Hematopoietic multipotent progenitor cell treated with erythropoietin and hydrocortisone succinate and interleukin-3 and kit ligand, for 6 days (in vitro differentiated cells): ENCODE measurements around the gene SH2D3C.

Source experiments
- DNase-seq: peaks from one replicate; pipeline ENCODE4 v3.0.0-alpha.2; 2015

The SH2D3C gene

DNA sequence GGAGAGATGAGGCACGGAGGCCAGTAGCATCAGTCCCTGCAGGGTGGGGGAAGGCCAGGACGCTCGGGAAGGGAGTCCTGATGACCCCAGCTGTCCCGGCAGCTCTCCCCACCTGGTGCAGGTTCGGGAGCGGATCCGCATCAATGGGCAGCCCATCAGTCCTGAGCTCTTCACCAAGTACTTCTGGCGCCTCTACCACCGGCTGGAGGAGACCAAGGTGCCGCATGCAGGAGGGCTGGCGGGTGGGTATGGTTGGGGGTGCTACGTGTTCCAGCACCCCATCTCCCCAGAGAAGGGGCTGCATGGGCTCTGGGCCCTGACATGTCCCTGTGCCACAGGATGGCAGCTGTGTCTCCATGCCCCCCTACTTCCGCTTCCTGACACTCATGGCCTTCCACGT is 28.4 kb upstream of the SH2D3C start:
- DNase-seq: no peak

DNA sequence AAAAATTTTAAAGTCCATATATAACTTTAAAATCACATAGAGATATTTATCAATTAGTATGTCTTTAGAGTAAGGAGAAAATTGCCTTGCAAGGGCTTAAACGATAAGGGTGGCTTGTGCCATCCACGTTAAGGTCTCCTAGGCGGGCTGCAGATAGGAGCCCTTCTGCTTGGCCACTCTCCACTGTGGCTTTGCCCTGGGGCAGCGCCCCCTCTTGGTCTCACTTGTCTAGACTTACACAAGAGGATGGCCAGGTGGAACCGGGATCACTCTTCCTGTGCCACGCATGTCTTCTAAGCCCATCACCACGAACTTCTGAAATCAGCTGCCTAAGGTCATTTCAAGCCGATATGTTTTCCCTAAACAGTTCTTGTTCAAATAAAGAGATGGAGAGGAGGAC is 27.2 kb upstream of the SH2D3C start:
- peak; percentile 77 for DNase-seq

DNA sequence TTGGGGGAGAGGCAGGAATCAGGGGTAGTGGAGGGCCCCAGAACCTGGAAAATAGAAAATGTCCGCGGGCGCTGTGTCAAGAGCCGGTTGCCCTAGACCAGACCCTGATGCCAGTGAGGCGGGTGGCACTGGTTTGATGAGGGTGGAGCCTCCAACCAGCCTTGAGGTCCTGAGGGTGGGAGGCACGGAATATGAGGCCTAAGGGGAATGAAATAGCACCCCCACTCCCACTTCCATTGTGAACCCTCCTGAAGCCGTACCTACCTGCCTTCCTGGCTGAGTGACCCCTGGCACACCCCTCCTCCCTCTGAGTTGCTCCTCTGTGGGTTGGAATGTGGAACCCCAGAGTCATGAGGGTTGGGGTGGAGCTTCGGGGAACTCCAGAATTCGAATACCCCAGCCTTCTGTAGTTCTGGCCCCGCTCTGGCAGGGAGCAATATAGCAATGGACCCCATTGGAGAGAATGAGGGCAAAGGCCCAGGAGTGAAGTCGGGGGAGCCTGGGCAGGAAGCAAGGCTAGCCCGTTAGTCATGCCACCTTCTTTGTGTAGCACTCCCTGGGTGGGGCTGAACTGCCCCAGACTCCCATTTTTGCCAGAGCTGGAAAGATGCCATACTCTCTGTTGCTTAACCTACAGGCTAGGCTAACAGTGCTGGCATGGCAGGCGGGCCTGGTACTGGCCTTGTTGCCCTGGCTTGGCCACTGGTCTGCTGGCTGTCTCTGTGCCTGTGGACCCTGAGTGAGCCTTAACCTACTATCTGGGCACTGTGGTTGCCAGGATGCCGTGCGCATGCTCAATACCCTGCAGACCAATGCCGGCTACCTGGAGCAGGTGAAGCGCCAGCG is 25.3 kb upstream of the SH2D3C start:
- peak; percentile 73 for DNase-seq

DNA sequence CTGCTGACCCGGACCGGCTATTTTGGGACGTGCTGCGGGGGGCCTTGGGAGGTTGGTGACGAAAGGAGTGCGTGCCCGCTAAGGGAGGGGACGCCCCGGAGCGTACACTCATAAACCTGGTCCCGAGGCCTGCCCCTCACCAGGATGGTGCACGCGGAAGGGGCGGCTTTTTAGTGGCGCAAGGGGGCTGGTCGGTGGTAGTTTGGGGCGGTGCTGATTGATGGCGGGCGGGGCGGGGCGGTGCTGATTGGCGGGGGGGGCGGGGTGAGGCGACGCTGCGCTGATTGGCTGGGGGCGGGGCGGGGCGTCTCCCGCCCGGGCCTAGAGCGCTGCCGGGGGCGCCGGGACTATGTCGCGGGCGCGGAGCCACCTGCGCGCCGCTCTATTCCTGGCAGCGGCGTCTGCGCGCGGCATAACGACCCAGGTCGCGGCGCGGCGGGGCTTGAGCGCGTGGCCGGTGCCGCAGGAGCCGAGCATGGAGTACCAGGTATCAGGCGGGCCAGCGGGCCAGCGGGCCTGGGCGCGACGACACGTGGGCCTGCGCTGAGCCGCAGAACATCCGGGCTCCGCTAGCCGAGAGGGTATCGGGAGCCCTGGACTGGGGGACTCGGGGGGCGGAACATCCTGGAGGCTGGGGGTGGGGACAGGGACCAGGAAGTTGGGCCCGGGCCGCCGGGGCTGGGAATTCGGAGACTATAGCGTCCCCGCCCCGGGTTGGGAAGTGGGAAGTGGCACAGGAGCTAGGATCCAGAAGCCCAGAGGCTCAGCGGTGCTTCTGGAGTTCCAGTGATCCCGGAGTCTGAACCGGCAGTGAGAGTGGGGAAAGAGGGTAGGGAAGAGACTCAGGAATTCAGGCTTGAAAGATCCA is 24.3 kb upstream of the SH2D3C start, which contains the start of gene FPGS:
Gene FPGS, plus strand, starts transcription at position 307 of the 868 bp plus-strand sequence. Its CDS starts 43 bp downstream, at position 350.
- DNase-seq: peak; percentile 94

DNA sequence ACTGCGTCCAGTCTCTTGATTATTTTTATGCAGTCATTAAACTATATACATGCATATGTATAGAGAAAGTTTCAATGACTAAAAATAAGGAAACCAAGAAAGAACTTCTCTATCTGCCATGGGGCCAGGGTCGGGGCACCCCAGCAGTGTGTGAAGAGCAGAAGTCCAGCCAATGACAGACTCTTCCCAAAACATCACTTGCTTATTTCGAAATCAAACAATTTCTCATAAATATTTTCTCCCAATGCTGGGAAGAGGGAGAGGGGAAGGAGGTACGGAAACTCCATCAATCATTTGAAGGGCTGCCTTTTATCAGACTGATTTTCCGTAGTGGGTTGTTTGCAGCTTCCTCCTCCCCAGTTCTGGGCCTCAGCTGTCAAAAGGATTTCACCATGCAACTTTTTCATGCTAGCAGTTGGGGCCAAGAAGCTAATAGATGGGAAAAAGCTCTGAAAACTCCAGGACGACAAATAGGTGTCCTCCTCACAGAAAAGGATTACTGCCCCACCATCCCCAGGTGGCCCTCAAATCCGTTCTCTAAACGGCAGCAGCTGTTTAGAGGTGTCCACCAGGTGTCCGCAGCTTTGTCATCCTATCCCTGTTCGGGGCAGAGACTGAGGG is 23.6 kb upstream of the SH2D3C start:
- peak; percentile 46 for DNase-seq

DNA sequence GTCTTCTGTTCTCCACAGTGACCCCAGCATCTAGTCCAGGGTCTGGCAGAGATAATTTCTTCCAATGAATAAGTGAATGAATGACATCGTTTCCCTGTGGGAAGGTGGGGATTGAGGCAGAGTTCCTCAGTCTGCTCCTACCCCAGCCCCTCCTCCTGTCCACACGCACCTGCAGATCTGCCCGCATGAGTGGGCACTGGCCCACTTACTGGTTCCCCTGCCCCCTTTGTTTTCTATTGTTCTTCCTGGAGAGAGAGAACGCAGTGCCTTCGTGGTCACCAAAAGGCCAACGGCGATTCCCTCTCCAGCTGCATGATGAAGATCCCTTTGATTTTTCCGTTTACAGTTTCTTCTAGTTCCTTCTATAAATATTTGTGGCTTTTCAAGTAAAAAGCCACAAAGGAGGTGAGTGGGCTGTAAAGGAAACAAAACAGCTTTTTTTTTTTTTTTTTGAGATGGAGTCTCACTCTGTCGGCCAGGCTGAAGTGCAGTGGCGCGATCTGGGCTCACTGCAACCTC is 18.4 kb upstream of the SH2D3C start:
- DNase-seq: peak; percentile 51

DNA sequence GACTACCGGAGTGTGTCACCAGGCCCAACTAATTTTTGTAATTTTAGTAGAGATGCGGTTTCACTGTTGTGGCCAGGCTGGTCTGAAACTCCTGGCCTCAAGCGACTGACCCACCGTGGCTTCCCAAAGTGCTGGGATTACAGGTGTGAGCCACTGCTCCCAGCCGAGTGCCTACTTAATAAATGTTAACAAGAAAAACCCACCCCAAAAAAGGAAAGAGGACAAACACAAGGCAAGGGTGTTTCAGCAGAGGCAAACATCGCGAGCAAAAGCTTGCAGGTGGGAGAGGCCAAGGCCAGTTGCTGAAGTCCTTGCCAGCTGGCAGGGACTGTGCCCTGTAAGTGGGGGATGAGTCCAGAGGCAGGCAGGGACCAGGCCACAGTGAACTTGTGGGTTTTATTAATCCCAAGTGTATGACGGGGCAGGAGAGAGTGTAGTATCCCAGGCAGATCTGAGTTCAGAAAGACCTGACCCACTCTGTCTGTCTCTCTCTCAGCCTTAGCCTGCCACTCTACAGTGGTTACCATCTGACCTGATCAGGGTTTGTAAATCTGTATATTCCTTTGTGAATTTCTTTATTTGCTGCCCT is 17.9 kb upstream of the SH2D3C start:
- peak; percentile 33 for DNase-seq

DNA sequence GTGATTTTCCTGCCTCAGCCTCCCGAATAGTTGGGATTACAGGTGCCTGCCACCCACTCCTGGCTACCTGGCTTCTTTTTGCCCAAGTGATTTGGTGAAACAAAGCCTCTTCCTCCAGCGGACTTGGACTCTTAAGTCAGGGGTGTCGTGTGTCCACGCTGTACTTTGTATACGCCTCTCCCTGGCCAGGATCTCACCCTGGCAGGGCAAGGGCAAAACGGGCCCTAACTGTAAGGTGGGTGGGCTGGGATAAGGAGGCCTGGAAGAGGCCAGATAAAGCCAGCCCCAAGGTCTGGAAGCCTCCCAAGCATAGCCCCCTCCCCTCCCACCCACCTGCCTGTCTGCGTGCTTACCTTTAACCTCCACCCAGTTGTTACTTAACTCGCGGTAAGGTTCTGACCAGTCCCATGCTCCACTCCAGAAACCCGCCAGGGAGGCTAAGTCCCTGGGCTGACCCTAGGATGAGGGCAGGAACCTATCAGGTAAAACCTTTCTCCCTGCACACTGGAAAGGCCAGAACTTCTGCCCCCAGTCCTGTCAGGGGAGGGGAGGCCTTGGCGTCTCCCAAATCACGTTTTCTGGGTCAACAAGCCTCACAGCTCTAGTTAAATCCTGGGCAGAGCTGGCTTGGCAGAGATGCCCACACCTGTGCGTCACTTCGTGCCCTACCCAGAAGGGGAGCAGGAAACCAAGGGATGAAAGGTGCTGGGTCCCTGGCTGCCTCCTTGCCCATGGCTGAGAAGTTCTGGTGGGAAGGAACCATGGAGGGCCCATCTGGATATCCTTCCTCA is 15.7 kb upstream of the SH2D3C start:
- no peak for DNase-seq

DNA sequence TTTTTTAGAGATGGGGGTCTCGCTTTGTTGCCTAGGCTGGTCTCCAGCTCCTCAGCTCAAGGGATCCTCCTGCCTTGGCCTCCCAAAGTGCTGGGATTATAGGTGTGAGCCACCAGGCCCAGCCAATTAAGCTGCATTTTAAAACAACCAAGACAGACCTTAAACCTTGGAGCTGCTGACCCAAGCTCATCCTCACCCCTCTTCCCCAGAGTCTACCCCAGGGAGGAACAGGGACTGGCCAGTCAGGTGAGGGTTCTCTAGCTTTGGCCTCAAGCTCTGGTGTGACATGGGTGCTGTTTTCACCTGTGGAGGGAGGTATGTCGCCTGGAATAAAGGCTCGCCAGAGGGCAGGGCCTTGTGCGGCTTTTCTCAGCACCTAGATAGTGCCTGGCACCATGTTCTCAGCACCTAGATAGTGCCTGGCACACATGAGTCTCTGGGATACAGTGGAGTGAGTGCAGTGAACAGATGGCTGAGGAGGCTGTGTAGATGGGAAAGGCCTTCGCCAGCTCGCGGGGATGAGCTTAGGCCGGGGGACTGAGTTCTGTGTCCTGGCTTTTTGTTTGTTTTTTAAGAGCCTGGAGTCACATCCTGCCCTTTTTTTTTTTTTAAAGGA is 14.7 kb upstream of the SH2D3C start:
- no peak for DNase-seq

DNA sequence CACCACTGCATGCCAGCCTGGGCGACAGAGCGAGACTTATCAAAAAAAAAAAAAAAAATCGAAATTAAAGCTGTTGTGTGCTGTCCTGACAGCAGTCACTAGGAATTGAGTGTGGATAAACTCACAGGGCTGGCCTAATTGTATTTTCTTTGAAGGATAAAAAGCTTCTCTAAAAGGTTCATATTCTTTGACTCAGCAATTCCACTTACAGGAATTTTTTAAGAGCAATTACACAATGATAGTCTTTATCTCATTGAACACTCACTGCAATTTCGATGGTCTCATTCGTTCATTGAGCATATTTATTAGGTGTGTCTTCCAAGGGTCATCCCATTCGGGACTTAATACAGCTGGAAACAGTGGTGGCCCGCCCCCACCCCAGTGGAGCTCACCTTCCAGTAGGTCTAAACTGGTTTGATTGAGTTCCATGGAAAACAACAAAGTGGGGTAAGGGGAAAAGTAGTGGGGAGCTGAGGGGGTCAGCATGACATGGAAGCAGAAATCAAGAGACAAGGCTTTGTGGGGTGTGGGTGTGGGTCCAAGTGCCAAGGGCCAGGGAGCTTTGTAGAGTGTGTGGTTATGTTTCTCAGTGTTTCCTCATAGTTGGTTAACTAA is 14.1 kb upstream of the SH2D3C start:
- peak; percentile 22 for DNase-seq

DNA sequence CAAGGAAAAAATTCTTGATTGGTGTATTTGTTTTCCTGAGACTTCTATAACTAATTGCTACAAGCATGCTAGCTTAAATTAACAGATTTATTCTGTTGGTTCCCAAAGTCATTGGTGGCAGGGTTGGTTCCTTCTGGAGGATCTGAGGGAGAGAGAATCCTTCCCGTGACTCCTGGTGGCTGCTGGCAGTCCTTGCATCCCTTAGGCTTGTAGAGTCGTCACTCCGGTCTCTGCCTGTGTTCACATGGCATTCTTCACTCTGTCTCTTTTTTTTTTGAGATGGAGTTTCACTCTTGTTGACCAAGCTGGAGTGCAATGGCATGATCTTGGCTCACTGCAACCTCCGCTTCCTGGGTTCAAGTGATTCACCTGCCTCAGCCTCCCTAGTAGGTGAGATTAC is 12.6 kb upstream of the SH2D3C start:
- DNase-seq: no peak

DNA sequence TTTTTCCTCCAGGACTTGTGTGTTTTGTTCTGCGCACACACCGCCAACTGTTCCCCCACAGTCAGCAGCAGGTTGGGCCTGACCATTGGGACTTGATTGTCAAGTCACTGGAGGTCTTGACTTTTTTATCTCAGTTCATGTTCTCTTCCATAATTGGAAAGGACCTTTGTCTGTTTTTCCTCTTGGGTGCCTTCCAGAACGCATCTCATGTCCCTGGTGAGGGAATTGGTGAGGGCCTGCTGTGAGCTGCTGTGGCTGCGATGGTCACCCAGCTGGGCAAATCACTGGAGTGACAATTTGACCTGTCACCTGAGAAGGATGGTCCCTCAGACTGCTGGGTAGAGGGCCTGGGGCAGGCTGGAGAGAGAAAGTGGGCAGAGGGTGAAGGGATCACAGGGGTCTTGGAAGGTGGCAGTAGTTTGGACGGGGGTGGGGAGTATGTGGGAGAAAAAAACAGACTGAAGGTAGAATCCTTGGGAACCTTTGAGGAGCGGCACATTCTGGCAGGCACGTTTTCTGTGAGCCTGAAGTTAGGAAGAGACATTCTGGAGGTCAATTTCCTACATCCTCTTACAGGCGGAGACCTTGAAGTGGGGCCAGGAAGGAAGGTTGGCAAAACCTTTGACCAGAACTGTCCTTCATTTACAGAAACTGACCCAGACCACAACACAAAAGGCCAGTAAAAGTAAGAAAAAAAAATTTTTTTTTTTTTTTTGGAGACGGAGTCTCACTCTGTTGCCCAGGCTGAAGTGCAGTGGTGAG is 11.8 kb upstream of the SH2D3C start:
- no peak for DNase-seq

DNA sequence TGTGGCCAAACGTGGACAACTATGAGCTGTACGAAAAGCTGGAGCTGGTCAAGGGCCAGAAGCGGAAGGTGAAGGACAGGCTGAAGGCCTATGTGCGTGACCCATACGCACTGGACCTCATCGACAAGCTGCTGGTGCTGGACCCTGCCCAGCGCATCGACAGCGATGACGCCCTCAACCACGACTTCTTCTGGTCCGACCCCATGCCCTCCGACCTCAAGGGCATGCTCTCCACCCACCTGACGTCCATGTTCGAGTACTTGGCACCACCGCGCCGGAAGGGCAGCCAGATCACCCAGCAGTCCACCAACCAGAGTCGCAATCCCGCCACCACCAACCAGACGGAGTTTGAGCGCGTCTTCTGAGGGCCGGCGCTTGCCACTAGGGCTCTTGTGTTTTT is 10.7 kb upstream of the SH2D3C start:
- DNase-seq: no peak

DNA sequence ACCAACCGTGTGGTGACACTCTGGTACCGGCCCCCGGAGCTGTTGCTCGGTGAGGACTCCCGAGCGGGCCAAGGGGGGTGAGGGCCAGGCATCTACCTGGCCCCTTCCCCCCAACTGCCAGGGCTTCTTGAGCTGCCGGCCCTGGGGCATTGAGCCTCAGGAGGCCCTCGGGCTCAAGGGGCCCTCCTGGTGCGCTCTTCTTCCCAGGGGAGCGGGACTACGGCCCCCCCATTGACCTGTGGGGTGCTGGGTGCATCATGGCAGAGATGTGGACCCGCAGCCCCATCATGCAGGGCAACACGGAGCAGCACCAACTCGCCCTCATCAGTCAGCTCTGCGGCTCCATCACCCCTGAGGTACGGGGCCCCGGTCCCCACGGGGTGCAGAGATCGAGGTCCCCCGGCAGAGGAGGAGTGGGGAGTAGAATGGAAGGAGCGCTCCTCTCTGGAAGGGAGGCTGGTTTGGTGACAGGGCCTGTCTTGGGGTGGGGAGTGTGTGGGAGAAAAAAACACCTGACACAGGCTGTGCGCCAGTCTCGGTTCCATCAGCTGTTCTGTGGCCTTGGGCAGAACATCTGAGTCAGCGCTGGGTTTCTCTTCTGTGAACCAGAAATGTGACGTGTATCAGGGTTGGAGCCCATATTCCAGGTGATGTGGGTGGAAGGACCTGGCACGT is 10.0 kb upstream of the SH2D3C start:
- DNase-seq: no peak

DNA sequence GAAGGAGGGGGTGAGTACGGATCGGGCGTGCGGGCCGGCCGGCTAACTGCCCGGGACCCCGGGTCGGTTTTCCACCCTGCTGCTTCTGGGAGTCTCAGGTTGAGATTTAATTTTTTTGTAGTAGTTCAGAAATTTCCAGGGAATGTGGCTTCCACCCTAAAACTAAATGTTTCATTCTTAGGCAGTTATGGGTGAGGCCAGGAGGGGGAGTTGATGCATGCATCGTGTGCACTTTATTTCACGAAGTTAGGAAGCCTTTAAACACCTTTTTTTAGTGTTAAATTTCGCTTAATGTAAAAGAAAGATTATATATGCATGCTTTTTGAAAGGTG is 8.3 kb upstream of the SH2D3C start:
- DNase-seq: peak; percentile 58

DNA sequence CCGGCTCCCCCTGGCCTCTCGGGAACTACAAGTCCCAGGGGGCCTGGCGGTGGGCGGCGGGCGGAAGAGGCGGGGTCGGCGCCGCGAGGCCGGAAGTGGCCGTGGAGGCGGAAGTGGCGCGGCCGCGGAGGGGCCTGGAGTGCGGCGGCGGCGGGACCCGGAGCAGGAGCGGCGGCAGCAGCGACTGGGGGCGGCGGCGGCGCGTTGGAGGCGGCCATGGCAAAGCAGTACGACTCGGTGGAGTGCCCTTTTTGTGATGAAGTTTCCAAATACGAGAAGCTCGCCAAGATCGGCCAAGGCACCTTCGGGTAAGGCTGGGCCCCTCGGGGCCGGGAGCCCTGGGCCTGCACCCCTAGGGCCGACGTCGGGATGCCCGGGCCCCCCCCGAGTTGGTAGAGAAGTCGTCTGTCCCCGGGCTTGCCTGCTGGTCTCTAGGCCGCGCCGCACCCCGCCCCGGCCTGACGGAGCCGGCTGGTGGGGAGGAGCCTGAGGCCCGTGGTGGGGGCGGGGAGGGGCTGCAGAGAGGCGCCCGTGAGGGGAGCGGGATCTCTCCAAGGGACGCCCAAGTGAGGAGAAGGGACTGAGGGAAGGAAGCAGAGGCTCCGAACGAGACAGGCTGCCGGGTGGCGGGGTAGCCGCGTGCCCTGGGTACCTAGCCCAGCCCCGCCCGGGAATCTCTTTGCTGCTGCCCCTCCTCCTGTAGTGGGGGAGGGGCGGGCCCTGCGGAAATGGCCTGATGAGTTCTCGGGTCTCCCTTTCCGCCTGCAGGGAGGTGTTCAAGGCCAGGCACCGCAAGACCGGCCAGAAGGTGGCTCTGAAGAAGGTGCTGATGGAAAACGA is 7.7 kb upstream of the SH2D3C start, which contains the start of gene CDK9:
Gene CDK9, plus strand, starts transcription at position 102 of the 840 bp plus-strand sequence. Its CDS starts 115 bp downstream, at position 217.
- DNase-seq: peak; percentile 92

DNA sequence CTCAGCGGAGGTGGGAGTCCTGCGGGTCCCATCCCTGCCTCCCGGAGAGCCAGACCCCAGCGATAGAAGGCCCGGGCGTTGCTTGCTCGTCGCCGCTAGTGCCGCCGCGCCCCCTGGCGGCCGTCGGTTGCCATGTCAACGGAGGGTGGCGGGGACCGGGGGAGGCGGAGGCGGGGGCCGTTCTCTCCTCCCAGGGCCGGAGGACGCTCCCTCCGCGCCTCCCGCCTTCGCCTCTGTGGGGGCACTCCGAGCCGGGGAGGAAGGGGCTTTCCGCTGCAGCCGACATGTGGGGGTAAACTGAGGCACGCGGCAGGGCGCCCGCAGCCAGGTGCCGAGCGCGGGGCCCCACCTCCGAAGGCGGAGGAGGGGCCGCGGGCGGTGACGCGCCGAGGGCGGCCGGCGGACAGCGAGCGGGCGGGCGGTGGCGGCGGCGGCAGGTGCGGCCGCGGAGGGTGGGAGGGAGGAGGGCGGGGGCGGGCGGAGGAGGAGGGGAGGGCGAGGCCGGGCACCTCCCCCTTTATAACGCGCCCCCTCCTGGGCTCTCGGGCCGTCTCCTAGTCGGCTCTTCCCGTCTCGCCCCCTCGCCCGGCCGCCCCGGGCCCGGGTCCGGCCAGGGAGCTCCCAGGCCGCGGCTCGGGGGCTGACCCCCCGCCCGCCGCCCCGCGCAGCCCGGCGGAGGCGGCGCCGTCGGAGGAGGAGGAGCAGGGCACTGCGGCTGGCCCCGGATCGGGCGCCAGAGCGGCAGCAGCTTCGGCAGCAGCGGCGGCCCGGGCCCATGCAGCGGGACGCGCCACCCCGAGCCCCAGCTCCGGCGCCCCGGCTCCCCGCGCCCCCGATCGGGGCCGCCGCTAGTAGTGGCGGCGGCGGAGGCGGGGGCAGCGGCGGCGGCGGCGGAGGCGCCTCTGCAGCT is 6.8 kb upstream of the SH2D3C start:
- DNase-seq: peak; percentile 89
